GM12874 (cell line): ENCODE results near the gene FBXO15.

Source experiments
- CTCF ChIP-seq: IDR thresholded peaks from 2 replicates; pipeline ENCODE4 v1.5.1; 2011; ENCODE audit warnings: low read depth, mild to moderate bottlenecking, control low read depth, low read length, moderate library complexity; ENCODE audit not compliant: insufficient read depth

Gene FBXO15

GRCh38 chr18:74141667-74142066 lies 6.0 kb downstream of the FBXO15 start:
- no peak for TF ChIP-seq CTCF

DNA sequence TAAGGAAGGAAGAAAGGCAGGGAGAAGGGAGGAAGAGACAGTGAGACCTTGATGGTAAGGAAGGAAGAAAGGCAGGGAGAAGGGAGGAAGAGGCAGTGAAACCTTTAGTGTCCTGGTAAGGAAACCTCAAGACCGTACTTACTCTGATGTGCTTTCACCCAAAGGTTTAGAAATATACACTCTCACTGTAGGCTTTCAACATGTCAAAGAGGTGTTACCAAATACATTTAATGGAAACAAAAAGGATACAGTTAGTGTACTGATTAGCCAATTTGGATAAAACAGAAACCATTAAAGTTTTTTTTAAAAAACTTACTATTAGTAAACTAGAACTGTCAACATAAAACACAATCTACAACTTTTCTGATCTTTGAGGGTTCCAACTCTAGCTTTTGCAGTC lies 7.1 kb downstream of the FBXO15 start:
- TF ChIP-seq CTCF = no peak

GRCh38 chr18:74139888-74140287 lies 7.7 kb downstream of the FBXO15 start:
- no peak for TF ChIP-seq CTCF

- TF ChIP-seq CTCF = no peak
Observed at GRCh38 chr18:74139411-74139810, 8.2 kb downstream of the FBXO15 start.

GRCh38 chr18:74137920-74138538 lies 9.6 kb downstream of the FBXO15 start:
- TF ChIP-seq CTCF = no peak

DNA sequence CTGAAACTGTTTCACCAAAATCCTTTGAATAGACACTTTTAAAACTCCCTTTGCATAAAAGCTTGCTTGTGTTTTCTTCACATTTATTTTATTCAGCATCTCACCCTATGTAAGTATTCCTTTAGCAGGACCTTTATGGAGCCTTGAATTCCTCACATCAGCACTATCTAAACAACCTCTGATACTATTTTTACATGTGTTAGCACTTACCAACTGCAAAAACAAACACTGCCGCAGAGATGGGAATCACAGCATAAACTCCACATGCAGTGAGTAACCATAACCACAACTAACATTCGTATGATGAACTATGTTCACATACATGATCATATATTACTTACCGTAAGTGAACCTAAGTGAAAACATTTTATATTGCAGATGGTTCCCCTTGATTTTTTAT lies 15.4 kb downstream of the FBXO15 start:
- TF ChIP-seq CTCF = no peak

DNA sequence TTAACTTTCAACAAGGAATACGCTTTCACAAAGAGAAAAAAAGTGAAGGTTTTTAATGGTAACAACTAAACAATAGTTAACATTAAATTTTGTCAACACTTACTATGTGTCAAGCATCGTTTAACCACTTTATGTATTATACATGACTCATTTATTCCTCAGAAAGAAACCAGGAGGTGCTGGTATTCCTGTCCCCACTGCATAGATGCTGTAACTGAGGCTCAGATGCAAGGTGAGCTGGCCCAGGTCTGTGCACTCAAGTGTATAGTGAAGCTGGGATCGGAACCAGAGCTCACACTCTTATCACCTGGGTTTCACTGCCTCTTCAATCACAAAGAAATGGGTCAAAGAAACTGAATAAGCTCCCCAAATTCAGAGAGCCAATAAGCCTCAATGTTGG lies 16.5 kb downstream of the FBXO15 start:
- no peak for TF ChIP-seq CTCF
